ENCODE measurements around the gene MDM4.

The MDM4 gene

DNA sequence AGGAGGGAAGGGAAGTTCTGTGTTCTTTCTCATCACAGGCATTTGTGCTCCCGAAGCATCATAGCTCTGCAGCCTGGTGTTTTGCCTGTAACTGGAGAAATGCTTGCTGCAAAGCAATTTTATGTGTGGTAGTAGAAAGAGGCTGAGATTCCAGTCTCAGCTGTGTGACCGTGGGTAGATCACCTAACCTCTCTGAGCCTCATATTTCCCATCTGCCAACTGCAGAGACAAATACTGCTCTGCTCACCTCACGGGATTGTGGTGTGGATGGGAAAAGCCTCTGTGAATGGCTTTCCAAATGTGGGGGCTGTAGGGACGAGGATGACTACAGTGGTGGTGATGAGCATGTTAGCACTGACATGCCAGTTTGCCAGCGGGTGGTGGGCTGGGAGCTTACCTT, 84.0 kb downstream of the MDM4 start:
- no peak overlapping the region for H3K9ac ChIP-seq (ENCODE audit: low read depth, low read length)
- no peak overlapping the region for H3K27ac ChIP-seq (ENCODE audit: low read depth, low read length)
- H3K9me3 ChIP-seq (ENCODE audit: control insufficient read depth, insufficient read depth, low read length) = no peaks in the 10 kb centered on the region
- peaks cover 21% of the 10 kb centered on the region for H3K4me1 ChIP-seq (ENCODE audit: control insufficient read depth, insufficient read depth, low read length)
- no peak overlapping the region for H3K4me3 ChIP-seq (ENCODE audit: low read depth, low read length)
- no peaks in the 10 kb centered on the region for H3K27me3 ChIP-seq (ENCODE audit: control insufficient read depth, insufficient read depth, low read length)
- no peaks in the 10 kb centered on the region for H3K36me3 ChIP-seq (ENCODE audit: control insufficient read depth, insufficient read depth, low read length)

- H3K9ac ChIP-seq (ENCODE audit: low read depth, low read length) = no peak overlapping the region
- no peaks in the 10 kb centered on the region for H3K36me3 ChIP-seq (ENCODE audit: control insufficient read depth, insufficient read depth, low read length)
- H3K27me3 ChIP-seq (ENCODE audit: control insufficient read depth, insufficient read depth, low read length) = no peaks in the 10 kb centered on the region
- no peak overlapping the region for H3K4me3 ChIP-seq (ENCODE audit: low read depth, low read length)
- peaks cover 21% of the 10 kb centered on the region for H3K4me1 ChIP-seq (ENCODE audit: control insufficient read depth, insufficient read depth, low read length)
- no peak overlapping the region for H3K27ac ChIP-seq (ENCODE audit: low read depth, low read length)
- H3K9me3 ChIP-seq (ENCODE audit: control insufficient read depth, insufficient read depth, low read length) = no peaks in the 10 kb centered on the region
These were observed 84.8 kb downstream of the MDM4 start for GRCh38 chr1:204600968-204601367.

- H3K9me3 ChIP-seq (ENCODE audit: control insufficient read depth, insufficient read depth, low read length) = no peaks in the 10 kb centered on the region
- peaks cover 21% of the 10 kb centered on the region for H3K4me1 ChIP-seq (ENCODE audit: control insufficient read depth, insufficient read depth, low read length)
- no peak overlapping the region for H3K9ac ChIP-seq (ENCODE audit: low read depth, low read length)
- no peak overlapping the region for H3K4me3 ChIP-seq (ENCODE audit: low read depth, low read length)
- H3K27ac ChIP-seq (ENCODE audit: low read depth, low read length) = peak overlapping the region; percentile 39
- no peaks in the 10 kb centered on the region for H3K27me3 ChIP-seq (ENCODE audit: control insufficient read depth, insufficient read depth, low read length)
- no peaks in the 10 kb centered on the region for H3K36me3 ChIP-seq (ENCODE audit: control insufficient read depth, insufficient read depth, low read length)
These were observed 85.9 kb downstream of the MDM4 start for GRCh38 chr1:204602111-204602579.

- no peak overlapping the region for H3K4me3 ChIP-seq (ENCODE audit: low read depth, low read length)
- peaks cover 21% of the 10 kb centered on the region for H3K4me1 ChIP-seq (ENCODE audit: control insufficient read depth, insufficient read depth, low read length)
- H3K9ac ChIP-seq (ENCODE audit: low read depth, low read length) = no peak overlapping the region
- H3K36me3 ChIP-seq (ENCODE audit: control insufficient read depth, insufficient read depth, low read length) = no peaks in the 10 kb centered on the region
- no peak overlapping the region for H3K27ac ChIP-seq (ENCODE audit: low read depth, low read length)
- no peaks in the 10 kb centered on the region for H3K9me3 ChIP-seq (ENCODE audit: control insufficient read depth, insufficient read depth, low read length)
- H3K27me3 ChIP-seq (ENCODE audit: control insufficient read depth, insufficient read depth, low read length) = no peaks in the 10 kb centered on the region
These were observed 86.8 kb downstream of the MDM4 start for GRCh38 chr1:204602871-204603542.

- H3K9me3 ChIP-seq (ENCODE audit: control insufficient read depth, insufficient read depth, low read length) = no peaks in the 10 kb centered on the region
- no peak overlapping the region for H3K27ac ChIP-seq (ENCODE audit: low read depth, low read length)
- no peaks in the 10 kb centered on the region for H3K36me3 ChIP-seq (ENCODE audit: control insufficient read depth, insufficient read depth, low read length)
- H3K4me1 ChIP-seq (ENCODE audit: control insufficient read depth, insufficient read depth, low read length) = peaks cover 18% of the 10 kb centered on the region
- no peak overlapping the region for H3K9ac ChIP-seq (ENCODE audit: low read depth, low read length)
- H3K27me3 ChIP-seq (ENCODE audit: control insufficient read depth, insufficient read depth, low read length) = no peaks in the 10 kb centered on the region
- H3K4me3 ChIP-seq (ENCODE audit: low read depth, low read length) = no peak overlapping the region
These were observed 89.6 kb downstream of the MDM4 start for GRCh38 chr1:204605791-204606190.

Data from HUES48 (cell line).